H1 (cell line): ENCODE measurements around the gene VPS26B. TPM values are rescaled to one million over a fixed set of nuclear protein-coding genes. Genes with fewer than 3 reads are reported as not detected.

Experiments used
- CTCF ChIA-PET: fragments of 300-600 bp; sonication (Branson Sonifier 250); formaldehyde crosslinking; loops from one replicate; lab custom pipeline; 2021; ENCODE audit not compliant: partially characterized antibody; lab: Charles Lee
- POLR2A ChIA-PET: fragments of 300-600 bp; sonication (Branson Sonifier 250); formaldehyde crosslinking; loops from one replicate; lab custom pipeline; 2021; ENCODE audit warnings: inconsistent platforms; ENCODE audit not compliant: partially characterized antibody; lab: Charles Lee
- DNase-seq, 2 experiments: peaks; one replicate each; pipeline versions ENCODE4 v3.0.0 to v3.0.0-alpha.2; 2010 to 2022; ENCODE audit warnings: low spot score in 2 of 2, low read depth in 1 of 2, mixed read lengths in 1 of 2
- FAIRE-seq: peaks from 2 replicates; lab custom pipeline; 2011; peaks lifted over from hg19 to GRCh38; lab: Jason Lieb, UNC
- H2AFZ ChIP-seq: 2 replicates; pipeline ENCODE4 v1.8.1; 2012; ENCODE audit warnings: low read length, inconsistent platforms
- H2AK5ac ChIP-seq: 2 replicates; pipeline ENCODE4 v1.6.1; 2013; ENCODE audit warnings: low read depth, low read length
- H2BK120ac ChIP-seq: replicated peaks from 2 replicates; pipeline ENCODE3; 2013; ENCODE audit warnings: low read depth, low read length, inconsistent platforms
- H2BK12ac ChIP-seq: 2 replicates; pipeline ENCODE4 v1.6.1; 2013; ENCODE audit warnings: low read depth, low read length
- H2BK15ac ChIP-seq: 2 replicates; pipeline ENCODE4 v1.6.1; 2013; ENCODE audit warnings: low read length
- H2BK20ac ChIP-seq: 2 replicates; pipeline ENCODE4 v1.6.1; 2013; ENCODE audit warnings: low read length
- H2BK5ac ChIP-seq: 2 replicates; pipeline ENCODE4 v1.6.1; 2013; ENCODE audit warnings: low read depth, low read length
- H3K14ac ChIP-seq: 2 replicates; pipeline ENCODE4 v1.6.1; 2013; ENCODE audit warnings: inconsistent platforms; ENCODE audit not compliant: insufficient read length
- H3K18ac ChIP-seq: 2 replicates; pipeline ENCODE4 v1.6.1; 2013; ENCODE audit warnings: low read length; ENCODE audit errors: extremely low read depth
- H3K23ac ChIP-seq: 2 replicates; pipeline ENCODE4 v1.6.1; 2013; ENCODE audit warnings: inconsistent platforms; ENCODE audit not compliant: insufficient read length
- H3K23me2 ChIP-seq: 2 replicates; pipeline ENCODE4 v1.6.1; 2013; ENCODE audit warnings: low read depth, low read length
- H3K27ac ChIP-seq: 2 replicates; pipeline ENCODE4 v1.6.1; 2011; ENCODE audit warnings: low read depth, low read length, inconsistent platforms
- H3K27me3 ChIP-seq, 4 experiments: replicated peaks in 1 of 4; 1 replicate in 1 of 4; 2 replicates in 3 of 4; pipeline versions ENCODE4 v1.6.1 to v1.8.1; 2011 to 2013; ENCODE audit warnings: low read length in 3 of 4, mild to moderate bottlenecking in 3 of 4, inconsistent platforms in 2 of 4, mixed read lengths in 2 of 4, moderate library complexity in 1 of 4; ENCODE audit not compliant: control insufficient read depth in 3 of 4, insufficient read depth in 3 of 4; ENCODE audit errors: extremely low read depth in 1 of 4
- H3K36me3 ChIP-seq, 4 experiments: 2 replicates each; pipeline versions ENCODE4 v1.6.1 to v1.8.1; 2011 to 2013; ENCODE audit warnings: mild to moderate bottlenecking in 4 of 4, low read length in 3 of 4, moderate library complexity in 2 of 4, control low read depth in 1 of 4, inconsistent platforms in 1 of 4; ENCODE audit not compliant: insufficient read depth in 4 of 4, control insufficient read depth in 2 of 4
- H3K4ac ChIP-seq: replicated peaks from 2 replicates; pipeline ENCODE3; 2013; ENCODE audit warnings: low read length, low read depth, mixed read lengths, inconsistent platforms; ENCODE audit not compliant: insufficient read length
- H3K4me1 ChIP-seq, 4 experiments: replicated peaks in 1 of 4; 1 replicate in 1 of 4; 2 replicates in 3 of 4; pipeline versions ENCODE4 v1.6.1 to v1.8.1; 2011 to 2013; ENCODE audit warnings: low read length in 3 of 4, inconsistent platforms in 2 of 4, mixed read lengths in 1 of 4; ENCODE audit not compliant: insufficient read depth in 4 of 4, control insufficient read depth in 3 of 4
- H3K4me2 ChIP-seq, 2 experiments: 2 replicates each; pipeline versions ENCODE4 v1.6.1 to v1.8.1; 2011 to 2013; ENCODE audit warnings: low read depth in 2 of 2, low read length in 2 of 2, control low read depth in 1 of 2, inconsistent platforms in 1 of 2, mild to moderate bottlenecking in 1 of 2; ENCODE audit not compliant: insufficient read depth in 1 of 2
- H3K4me3 ChIP-seq, 4 experiments: fragments of 200-600, 300-600 bp in 1 of 4; sonication (generic), shearing (Covaris generic), sonication (Bioruptor Twin) in 1 of 4; 2 replicates each; pipeline versions ENCODE4 v1.5.1 to v1.8.1; 2011 to 2016; ENCODE audit warnings: low read length in 4 of 4, low read depth in 3 of 4, control low read depth in 2 of 4, inconsistent platforms in 2 of 4, mild to moderate bottlenecking in 2 of 4, mixed read lengths in 1 of 4, moderate library complexity in 1 of 4; ENCODE audit not compliant: insufficient read depth in 2 of 4; ENCODE audit errors: extremely low read depth in 1 of 4
- H3K56ac ChIP-seq: replicated peaks from 2 replicates; pipeline ENCODE3; 2013; ENCODE audit warnings: low read depth, mild to moderate bottlenecking, mixed read lengths, low read length, inconsistent platforms; ENCODE audit not compliant: insufficient read length
- H3K79me1 ChIP-seq: 2 replicates; pipeline ENCODE4 v1.6.1; 2013; ENCODE audit warnings: low read depth, low read length, control low read depth
- H3K79me2 ChIP-seq, 2 experiments: 2 replicates each; pipeline versions ENCODE4 v1.6.1 to v1.8.1; 2012 to 2013; ENCODE audit warnings: low read length in 2 of 2, mild to moderate bottlenecking in 2 of 2, inconsistent platforms in 1 of 2; ENCODE audit not compliant: insufficient read depth in 2 of 2, control insufficient read depth in 1 of 2
- H3K9ac ChIP-seq, 4 experiments: replicated peaks in 1 of 4; 1 replicate in 1 of 4; 2 replicates in 3 of 4; pipeline versions ENCODE4 v1.6.1 to v1.8.1; 2011 to 2013; ENCODE audit warnings: low read depth in 3 of 4, low read length in 3 of 4, control low read depth in 2 of 4, mild to moderate bottlenecking in 2 of 4, moderate library complexity in 2 of 4, inconsistent platforms in 1 of 4; ENCODE audit errors: extremely low read depth in 1 of 4
- H3K9me3 ChIP-seq, 2 experiments: 2 replicates each; pipeline versions ENCODE4 v1.6.1 to v1.8.1; 2012 to 2013; ENCODE audit warnings: mild to moderate bottlenecking in 2 of 2, moderate library complexity in 2 of 2, control low read depth in 1 of 2, inconsistent platforms in 1 of 2, low read depth in 1 of 2, low read length in 1 of 2, mixed read lengths in 1 of 2; ENCODE audit not compliant: insufficient read depth in 2 of 2
- H4K20me1 ChIP-seq, 2 experiments: replicated peaks in 1 of 2; 2 replicates each; pipeline versions ENCODE3 to v1.8.1; 2011 to 2013; ENCODE audit warnings: inconsistent platforms in 2 of 2, low read length in 2 of 2, mild to moderate bottlenecking in 1 of 2; ENCODE audit not compliant: insufficient read depth in 2 of 2, control insufficient read depth in 1 of 2
- H4K5ac ChIP-seq: 2 replicates; pipeline ENCODE4 v1.6.1; 2013; ENCODE audit warnings: low read length, low read depth, mixed read lengths, inconsistent platforms; ENCODE audit not compliant: insufficient read length
- H4K8ac ChIP-seq: 2 replicates; pipeline ENCODE4 v1.8.0; 2013; ENCODE audit warnings: mild to moderate bottlenecking, moderate library complexity, low read length, inconsistent platforms; ENCODE audit not compliant: insufficient read depth; ENCODE audit errors: extremely low read depth
- H4K91ac ChIP-seq: replicated peaks from 2 replicates; pipeline ENCODE3; 2013; ENCODE audit warnings: low read length, mixed read lengths, inconsistent platforms; ENCODE audit not compliant: insufficient read length
- CTBP2 ChIP-seq: IDR thresholded peaks from 2 replicates; pipeline ENCODE4 v1.7.0; 2011; ENCODE audit warnings: borderline replicate concordance, mild to moderate bottlenecking, moderate library complexity, mixed read lengths, low read length; ENCODE audit not compliant: insufficient read depth, insufficient read length
- FOSL1 ChIP-seq: IDR thresholded peaks from 2 replicates; pipeline ENCODE4 v1.6.1; 2011; ENCODE audit warnings: mild to moderate bottlenecking, low read depth, low read length, moderate library complexity; ENCODE audit not compliant: insufficient read depth
- HDAC2 ChIP-seq, 2 experiments: fragments of 300-600 bp in 1 of 2; sonication (generic) in 1 of 2; IDR thresholded peaks; 2 replicates each; pipeline ENCODE4 v1.6.1; 2011 to 2012; ENCODE audit warnings: low read depth in 2 of 2, low read length in 2 of 2, mild to moderate bottlenecking in 2 of 2, moderate library complexity in 2 of 2, borderline replicate concordance in 1 of 2, inconsistent platforms in 1 of 2
- JUND ChIP-seq: IDR thresholded peaks from 2 replicates; pipeline ENCODE4 v1.6.1; 2011; ENCODE audit warnings: mild to moderate bottlenecking, improper control_type of control experiment, low read length
- KDM1A ChIP-seq: fragments of 200-600, 300-600 bp; sonication (generic); IDR thresholded peaks from 2 replicates; pipeline ENCODE4 v1.7.1; 2016; ENCODE audit warnings: mild to moderate bottlenecking, low read length, borderline replicate concordance
- KDM4A ChIP-seq: IDR thresholded peaks from one replicate; pipeline ENCODE4 v1.7.1; 2012; ENCODE audit warnings: low read depth, mild to moderate bottlenecking, moderate library complexity, low read length, inconsistent platforms; ENCODE audit not compliant: severe bottlenecking
- POLR2AphosphoS5 ChIP-seq: IDR thresholded peaks from 2 replicates; pipeline ENCODE4 v1.6.1; 2011; ENCODE audit warnings: low read depth, low read length
- RBBP5 ChIP-seq: IDR thresholded peaks from 2 replicates; pipeline ENCODE4 v1.7.1; 2012; ENCODE audit warnings: low read depth, mild to moderate bottlenecking, inconsistent platforms, low read length, moderate library complexity, borderline replicate concordance
- SIX5 ChIP-seq: IDR thresholded peaks from 2 replicates; pipeline ENCODE4 v1.6.1; 2011; ENCODE audit warnings: mild to moderate bottlenecking, low read depth, low read length
- TAF1 ChIP-seq: IDR thresholded peaks from 2 replicates; pipeline ENCODE4 v1.6.1; 2011; ENCODE audit warnings: mild to moderate bottlenecking, low read depth, low read length
- WGBS, 2 experiments: shearing (Covaris generic) in 1 of 2; methylation state at CpG; one replicate each; pipeline versions ENCODE4 v1.1.6 to v1.1.7; 2013 to 2015; ENCODE audit warnings: low lambda C conversion rate in 2 of 2, mixed read lengths in 2 of 2, inconsistent platforms in 1 of 2, low coverage in 1 of 2, missing lambda C conversion rate in 1 of 2; ENCODE audit not compliant: insufficient replicate concordance in 2 of 2, insufficient coverage in 1 of 2, insufficient read length in 1 of 2; ENCODE audit errors: extremely low coverage in 1 of 2, missing lambda C conversion rate in 1 of 2; 5-methylcytosine and 5-hydroxymethylcytosine counted together
- polyA plus RNA-seq, 7 experiments: library from polyadenylated mRNA; depleted of rRNA in 3 of 7; stranded (reverse) in 5 of 7; unstranded in 2 of 7; fragments of >200 nt in 5 of 7; fragments of 200-250 nt in 2 of 7; gene quantifications; 1 replicate in 5 of 7; 2 replicates in 1 of 7; 4 replicates in 1 of 7; pipeline versions ENCODE4 v1.2.1 to v1.2.3, GENCODE V29; 2011 to 2013; ENCODE audit warnings: missing spikeins in 2 of 7, mixed read lengths in 2 of 7
- total RNA-seq: library from RNA; stranded (reverse); fragmentation: NEBNext Ultra II Directional; extraction: Animal tissue kit (Norgen Biotek cat#: 25700); gene quantifications from 2 replicates; pipeline ENCODE4 v1.2.1, GENCODE V29; 2021

VPS26B gene
- total and polyA plus RNA-seq, 2 of the 8 experiments (the other 6 are each of a cell fraction or from before 2014, with no cell fraction given), result 18.3 to 27.0 TPM

- H2BK5ac ChIP-seq, result no peak overlapping the region
- H3K4me1 ChIP-seq, result peaks cover 0 to 6% (median 0%) of the 10 kb centered on the region in 4 experiments; a peak in 5 of 7 replicates
- no peak overlapping the region for H3K56ac ChIP-seq
- peaks cover 0 to 7% (median 0%) of the 10 kb centered on the region in 4 experiments; a peak in 3 of 7 replicates for H3K27me3 ChIP-seq
- H3K4ac ChIP-seq, result no peak overlapping the region
- no peak overlapping the region; a peak in 2 of 8 replicates for H3K4me3 ChIP-seq
- FAIRE-seq (no peak), DNase-seq (no peak)
- no peak overlapping the region for H2BK120ac ChIP-seq
- no peak overlapping the region for H2BK20ac ChIP-seq
- H3K27ac ChIP-seq, result no peak overlapping the region
- no peak overlapping the region for H4K8ac ChIP-seq
- H4K5ac ChIP-seq, result no peak overlapping the region
- H3K23me2 ChIP-seq, result peaks cover 18% of the 10 kb centered on the region
- no peak overlapping the region; the same call in 1 of the 2 replicates for H2BK12ac ChIP-seq
- POLR2A ChIA-PET, result interaction anchor here (1.0 to 7.7 kb wide), 4 partner anchors 9 to 29 kb away, joined by 3 to 76 read pairs (median 30); partner anchors contain the start of genes ACAD8 and THYN1
- H3K79me2 ChIP-seq, result peaks cover 3 to 32% of the 10 kb centered on the region in 2 experiments; a peak in 2 of 4 replicates
- H3K9me3 ChIP-seq, result no peaks in the 10 kb centered on the region
- no peak overlapping the region for H2AK5ac ChIP-seq
- no peak overlapping the region for H4K91ac ChIP-seq
- CTCF ChIA-PET, result interaction anchor here (1.1 to 12.0 kb wide), 7 partner anchors 8 to 449 kb away, joined by 3 to 114 read pairs (median 4); no protein-coding TSS in a partner anchor
- no peaks in the 10 kb centered on the region for H3K79me1 ChIP-seq
- WGBS, 2 experiments, result 91% methylated on average over 4 of the region's 4 CpGs; no CpG with 5 or more reads in 1 of the 2 experiments
- peaks cover 0 to 10% (median 1%) of the 10 kb centered on the region in 4 experiments; a peak in 5 of 8 replicates for H3K36me3 ChIP-seq
- H4K20me1 ChIP-seq, result no peaks in the 10 kb centered on the region
- peak overlapping the region; percentile 46; the same call in 1 of the 2 replicates for H2BK15ac ChIP-seq
- no peak overlapping the region for H3K9ac ChIP-seq
- no peak overlapping the region for H3K14ac ChIP-seq
- TF ChIP-seq SIX5, result no peak
- no peak for TF ChIP-seq KDM1A
- no peak for TF ChIP-seq KDM4A
- no peak for TF ChIP-seq HDAC2 (IDR thresholded peaks at IDR 0.05; ENCODE audit: borderline replicate concordance in 1 of 2, low read depth in 2 of 2, low read length in 2 of 2)
- TF ChIP-seq TAF1, result no peak
- no peak for TF ChIP-seq FOSL1
- no peak for TF ChIP-seq CTBP2
- TF ChIP-seq RBBP5, result no peak
- TF ChIP-seq JUND, result no peak
- TF ChIP-seq POLR2AphosphoS5, result no peak
- H3K18ac ChIP-seq, result no peak overlapping the region
- H3K23ac ChIP-seq, result no peak overlapping the region
- H2AFZ ChIP-seq, result no peak overlapping the region
- H3K4me2 ChIP-seq, result peak overlapping the region in 1 of 2 experiments; percentile 95; a peak in 1 of 4 replicates
Observed at GRCh38 chr11:134278356-134278755, 53.9 kb downstream of the VPS26B start.
